OCI-LY1 (cell line): ENCODE results near the gene GOLGB1.

Source experiments
- EZH2 ChIP-seq: fragments of 200-600 bp; sonication (generic), shearing (Covaris generic); IDR thresholded peaks from 2 replicates; pipeline ENCODE4 v1.8.0; 2017; ENCODE audit warnings: borderline replicate concordance, mixed run types, mild to moderate bottlenecking, antibody characterized with exemption, low read length, moderate library complexity, mixed read lengths
- TF ChIP-seq, protein P1 (sequence below): fragments of 200-600 bp; sonication (generic), shearing (Covaris generic); IDR thresholded peaks from 2 replicates; pipeline ENCODE4 v1.5.1; 2017; ENCODE audit warnings: mild to moderate bottlenecking, antibody characterized with exemption, low read length, moderate library complexity, mixed read lengths

DNA sequence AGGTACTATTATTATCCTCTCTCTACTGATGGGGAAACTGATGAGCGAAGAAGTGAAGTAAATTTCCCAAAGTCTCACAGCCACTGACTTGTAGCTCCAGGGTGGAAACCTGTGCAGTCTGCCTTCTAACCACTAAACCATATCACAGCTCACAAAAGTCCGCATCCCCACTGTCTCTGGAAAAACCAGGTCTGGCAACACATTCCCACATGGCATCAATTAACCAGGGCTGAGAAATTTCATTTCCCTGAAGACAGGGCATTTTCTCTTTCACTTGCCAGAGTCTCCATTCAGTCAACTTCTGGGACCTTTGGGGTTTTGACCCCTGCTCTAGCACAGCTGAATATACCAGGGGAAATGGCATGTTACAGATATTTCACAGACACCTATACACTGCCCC, 129.8 kb downstream of the GOLGB1 start:
- TF ChIP-seq EZH2 = no peak
- TF ChIP-seq, protein P1, sequence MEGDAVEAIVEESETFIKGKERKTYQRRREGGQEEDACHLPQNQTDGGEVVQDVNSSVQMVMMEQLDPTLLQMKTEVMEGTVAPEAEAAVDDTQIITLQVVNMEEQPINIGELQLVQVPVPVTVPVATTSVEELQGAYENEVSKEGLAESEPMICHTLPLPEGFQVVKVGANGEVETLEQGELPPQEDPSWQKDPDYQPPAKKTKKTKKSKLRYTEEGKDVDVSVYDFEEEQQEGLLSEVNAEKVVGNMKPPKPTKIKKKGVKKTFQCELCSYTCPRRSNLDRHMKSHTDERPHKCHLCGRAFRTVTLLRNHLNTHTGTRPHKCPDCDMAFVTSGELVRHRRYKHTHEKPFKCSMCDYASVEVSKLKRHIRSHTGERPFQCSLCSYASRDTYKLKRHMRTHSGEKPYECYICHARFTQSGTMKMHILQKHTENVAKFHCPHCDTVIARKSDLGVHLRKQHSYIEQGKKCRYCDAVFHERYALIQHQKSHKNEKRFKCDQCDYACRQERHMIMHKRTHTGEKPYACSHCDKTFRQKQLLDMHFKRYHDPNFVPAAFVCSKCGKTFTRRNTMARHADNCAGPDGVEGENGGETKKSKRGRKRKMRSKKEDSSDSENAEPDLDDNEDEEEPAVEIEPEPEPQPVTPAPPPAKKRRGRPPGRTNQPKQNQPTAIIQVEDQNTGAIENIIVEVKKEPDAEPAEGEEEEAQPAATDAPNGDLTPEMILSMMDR = no peak
